Measurements from ENCODE around the gene TSPAN12. TPM values are rescaled to one million over a fixed set of nuclear protein-coding genes. Genes with fewer than 3 reads are reported as not detected.

The TSPAN12 gene
- total RNA-seq, 1 donor, result 1.5 TPM

DNA sequence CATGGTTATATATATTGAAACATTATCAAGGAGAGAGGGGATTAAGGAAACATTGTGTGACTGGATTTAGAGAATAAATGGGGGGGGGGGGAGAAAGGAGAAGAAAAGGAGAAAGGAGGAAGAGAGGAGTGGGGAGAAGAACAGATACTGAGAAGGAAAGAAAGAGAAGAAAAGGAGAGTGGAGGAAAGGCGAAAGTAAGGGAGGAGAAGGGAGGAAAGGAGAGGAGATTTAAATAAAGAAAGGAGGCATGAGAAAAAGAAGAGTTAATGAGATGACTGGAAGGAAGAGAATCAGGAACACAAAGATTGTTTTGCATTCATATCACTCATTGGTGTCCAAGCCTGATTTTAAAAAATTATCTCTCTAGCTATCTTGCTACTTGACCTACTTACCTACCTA, 16.1 kb upstream of the TSPAN12 start:
- no peak overlapping the region for H3K4me3 ChIP-seq (ENCODE audit: low read depth, low read length)
- TF ChIP-seq CTCF (IDR thresholded peaks at IDR 0.05; ENCODE audit: insufficient read depth, low read length), result no peak
- DNase-seq (ENCODE audit: low read depth), result no peak

GRCh38 chr7:120873401-120873800, 15.5 kb upstream of the TSPAN12 start:
- TF ChIP-seq CTCF (IDR thresholded peaks at IDR 0.05; ENCODE audit: insufficient read depth, low read length), result no peak
- no peak overlapping the region for H3K4me3 ChIP-seq (ENCODE audit: low read depth, low read length)
- no peak for DNase-seq (ENCODE audit: low read depth)

DNA sequence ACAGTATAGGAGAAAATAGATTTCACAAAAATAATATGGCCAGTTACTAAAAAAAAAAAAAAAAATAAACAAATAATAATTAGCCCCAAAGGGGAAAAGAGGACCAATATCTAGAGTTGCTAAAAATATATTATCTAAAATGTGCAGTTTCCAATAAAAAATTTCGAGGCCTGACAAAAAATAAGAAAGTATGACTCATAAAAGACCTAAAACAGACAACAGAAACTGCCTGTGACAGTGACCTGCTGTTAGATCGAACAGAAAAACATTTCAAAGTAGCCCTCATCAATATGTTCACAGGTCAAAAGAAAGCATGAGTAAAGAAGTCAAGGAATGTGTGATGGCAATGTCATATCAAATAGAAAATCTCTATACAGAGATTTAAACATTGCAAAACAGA, 11.8 kb upstream of the TSPAN12 start:
- no peak overlapping the region for H3K4me3 ChIP-seq (ENCODE audit: low read depth, low read length)
- TF ChIP-seq CTCF (IDR thresholded peaks at IDR 0.05; ENCODE audit: insufficient read depth, low read length), result no peak
- DNase-seq (ENCODE audit: low read depth), result no peak

DNA sequence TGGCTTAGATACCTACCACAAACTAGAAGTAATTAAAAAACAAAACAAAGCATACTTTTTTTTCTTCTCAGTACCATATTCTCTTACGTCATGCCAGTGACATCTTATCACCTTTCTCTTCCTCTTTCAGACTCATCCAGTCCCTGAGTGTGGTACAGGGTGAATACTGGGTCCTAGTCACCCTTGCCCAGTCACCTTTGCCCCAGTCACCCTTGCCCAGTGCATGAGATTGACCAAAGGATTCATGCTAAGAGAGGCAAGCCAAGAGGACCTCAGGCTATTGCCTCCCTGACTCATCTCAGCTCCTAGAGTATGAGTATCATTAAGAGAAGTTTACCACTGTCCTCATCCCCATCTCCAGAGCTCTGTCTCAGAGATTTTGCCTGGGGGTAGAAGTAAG, 10.0 kb upstream of the TSPAN12 start:
- no peak for DNase-seq (ENCODE audit: low read depth)

GRCh38 chr7:120865191-120865981, 7.4 kb upstream of the TSPAN12 start:
- TF ChIP-seq CTCF (IDR thresholded peaks at IDR 0.05; ENCODE audit: insufficient read depth, low read length), result no peak
- H3K4me3 ChIP-seq (ENCODE audit: low read depth, low read length), result no peak overlapping the region
- DNase-seq (ENCODE audit: low read depth), result no peak

More for the DNA sequence above, 10.0 kb upstream of the TSPAN12 start:
- H3K4me3 ChIP-seq (ENCODE audit: low read depth, low read length), result no peak overlapping the region
- TF ChIP-seq CTCF (IDR thresholded peaks at IDR 0.05; ENCODE audit: insufficient read depth, low read length), result no peak

DNA sequence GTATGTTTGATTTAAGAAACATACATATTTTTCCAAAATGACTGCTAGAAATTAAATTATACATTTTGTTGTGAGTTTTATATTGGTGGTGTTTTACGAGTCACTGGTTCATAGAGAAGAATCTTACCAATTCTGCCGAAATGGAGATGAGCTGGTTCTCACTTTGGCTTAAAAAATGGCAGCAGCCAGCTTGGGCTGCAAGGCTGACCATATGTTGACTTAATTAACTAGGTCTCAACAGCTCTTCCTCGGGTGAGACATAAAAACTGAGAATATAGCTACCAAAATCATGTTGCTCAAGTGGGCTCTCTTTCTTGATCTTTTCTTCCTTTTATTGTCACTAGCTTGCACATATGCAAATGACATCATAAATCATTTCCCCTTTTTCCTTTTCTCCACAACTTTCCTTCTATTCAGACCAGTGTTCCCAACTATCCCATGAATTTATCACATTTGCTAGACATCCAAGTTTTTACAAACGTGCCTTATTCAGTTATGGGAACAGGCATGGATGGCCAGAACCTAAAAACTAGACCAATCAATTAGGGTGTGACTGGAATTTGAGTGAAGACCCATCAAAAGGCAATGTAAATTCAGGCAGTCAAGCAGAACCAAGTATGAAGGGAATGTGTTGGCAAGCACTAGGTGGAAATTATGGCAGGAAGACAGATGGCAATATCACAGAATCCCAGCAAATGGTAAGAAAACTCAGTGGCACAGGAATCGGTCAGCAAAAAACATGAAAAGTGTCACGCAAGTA, 6.4 kb upstream of the TSPAN12 start:
- no peak overlapping the region for H3K4me3 ChIP-seq (ENCODE audit: low read depth, low read length)
- TF ChIP-seq CTCF (IDR thresholded peaks at IDR 0.05; ENCODE audit: insufficient read depth, low read length), result no peak
- no peak for DNase-seq (ENCODE audit: low read depth)

All from fibroblast of the aortic adventitia (primary cell).